Fibroblast of villous mesenchyme (primary cell): ENCODE measurements around the gene C12orf54. TPM values are rescaled to one million over a fixed set of nuclear protein-coding genes. Genes with fewer than 3 reads are reported as not detected.
"Not testable (repeated sequence)": the region's sequence is repeated elsewhere in the genome, so short reads cannot be mapped to it uniquely, and the experiment has no call there.

Source experiments
- DNase-seq: peaks from one replicate; pipeline ENCODE4 v3.0.0-alpha.2; 2010; ENCODE audit warnings: low read depth
- H3K4me3 ChIP-seq: 2 replicates; pipeline ENCODE4 v1.5.1; 2011; ENCODE audit warnings: low read depth, mild to moderate bottlenecking, low read length
- total RNA-seq: library from RNA; depleted of rRNA; stranded (reverse); fragments of >200 nt; gene quantifications from 2 replicates; pipeline ENCODE4 v1.2.3, GENCODE V29; 2012
- TF ChIP-seq, protein P1 (sequence below): IDR thresholded peaks from 2 replicates; pipeline ENCODE4 v1.5.1; 2012; ENCODE audit warnings: low read depth, mild to moderate bottlenecking, low read length; ENCODE audit not compliant: insufficient read depth

The C12orf54 gene
- not detected in 2 replicates for total RNA-seq

DNA sequence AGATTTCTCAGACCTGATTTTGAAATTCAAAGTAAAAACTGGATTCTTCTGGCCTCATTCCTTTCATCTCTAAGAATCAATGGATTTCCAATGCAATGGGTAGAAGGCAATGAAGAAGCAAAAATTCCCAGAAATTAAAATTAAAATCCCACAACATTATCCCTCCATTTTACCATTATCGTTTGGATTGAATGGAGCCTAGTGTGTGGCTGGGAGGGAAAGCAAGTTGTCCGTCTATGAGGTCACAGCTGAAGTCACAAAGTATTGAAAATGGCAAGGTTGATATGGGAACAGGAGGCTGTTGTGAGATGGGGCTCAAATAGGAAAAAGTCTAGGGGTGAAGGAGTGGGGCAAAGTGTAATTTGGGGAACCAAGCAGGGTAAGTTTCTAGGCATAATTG is at the start of gene C12orf54:
TSS of gene C12orf54 (plus strand) at position 301 of the 400 bp plus-strand sequence. CDS start 799 bp downstream, outside the sequence.
- no peak within 1 kb of the TSS for H3K4me3 ChIP-seq
- DNase-seq = no peak
- TF ChIP-seq, protein P1, sequence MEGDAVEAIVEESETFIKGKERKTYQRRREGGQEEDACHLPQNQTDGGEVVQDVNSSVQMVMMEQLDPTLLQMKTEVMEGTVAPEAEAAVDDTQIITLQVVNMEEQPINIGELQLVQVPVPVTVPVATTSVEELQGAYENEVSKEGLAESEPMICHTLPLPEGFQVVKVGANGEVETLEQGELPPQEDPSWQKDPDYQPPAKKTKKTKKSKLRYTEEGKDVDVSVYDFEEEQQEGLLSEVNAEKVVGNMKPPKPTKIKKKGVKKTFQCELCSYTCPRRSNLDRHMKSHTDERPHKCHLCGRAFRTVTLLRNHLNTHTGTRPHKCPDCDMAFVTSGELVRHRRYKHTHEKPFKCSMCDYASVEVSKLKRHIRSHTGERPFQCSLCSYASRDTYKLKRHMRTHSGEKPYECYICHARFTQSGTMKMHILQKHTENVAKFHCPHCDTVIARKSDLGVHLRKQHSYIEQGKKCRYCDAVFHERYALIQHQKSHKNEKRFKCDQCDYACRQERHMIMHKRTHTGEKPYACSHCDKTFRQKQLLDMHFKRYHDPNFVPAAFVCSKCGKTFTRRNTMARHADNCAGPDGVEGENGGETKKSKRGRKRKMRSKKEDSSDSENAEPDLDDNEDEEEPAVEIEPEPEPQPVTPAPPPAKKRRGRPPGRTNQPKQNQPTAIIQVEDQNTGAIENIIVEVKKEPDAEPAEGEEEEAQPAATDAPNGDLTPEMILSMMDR = no peak

DNA sequence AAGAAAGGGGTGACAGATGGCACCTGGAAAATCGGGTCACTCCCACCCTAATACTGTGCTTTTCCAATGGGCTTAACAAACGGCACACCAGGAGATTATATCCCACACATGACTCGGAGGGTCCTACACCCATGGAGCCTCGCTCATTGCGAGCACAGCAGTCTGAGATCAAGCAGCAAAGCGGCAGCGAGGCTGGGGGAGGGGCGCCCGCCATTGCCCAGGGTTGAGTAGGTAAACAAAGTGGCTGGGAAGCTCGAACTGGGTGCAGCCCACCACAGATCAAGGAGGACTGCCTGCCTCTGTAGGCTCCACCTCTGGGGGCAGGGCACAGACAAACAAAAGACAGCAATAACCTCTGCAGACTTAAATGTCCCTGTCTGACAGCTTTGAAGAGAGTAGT is 48.3 kb upstream of the C12orf54 start:
- not testable (repeated sequence) for DNase-seq, H3K4me3 ChIP-seq

DNA sequence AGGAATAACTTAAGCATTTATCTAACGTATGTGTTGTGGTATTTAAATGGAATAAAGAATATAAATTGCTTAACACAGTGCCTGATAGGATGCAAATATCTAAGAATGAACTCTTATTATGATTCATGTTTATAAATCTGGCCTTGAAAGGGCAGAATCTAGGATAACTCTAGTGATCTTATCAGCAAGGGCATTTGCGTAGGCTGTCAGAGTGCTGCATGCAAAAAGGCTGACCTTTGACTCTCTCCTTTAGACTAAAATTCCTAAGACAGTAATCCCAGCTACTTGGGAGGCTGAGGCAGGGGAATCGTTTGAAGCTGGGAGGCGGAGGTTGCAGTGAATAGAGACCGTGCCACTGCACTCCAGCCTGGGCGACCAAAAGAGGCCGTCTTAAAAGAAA is 41.2 kb upstream of the C12orf54 start:
- no peak overlapping the region for H3K4me3 ChIP-seq
- DNase-seq = peak; percentile 89
- TF ChIP-seq, protein P1 = no peak

DNA sequence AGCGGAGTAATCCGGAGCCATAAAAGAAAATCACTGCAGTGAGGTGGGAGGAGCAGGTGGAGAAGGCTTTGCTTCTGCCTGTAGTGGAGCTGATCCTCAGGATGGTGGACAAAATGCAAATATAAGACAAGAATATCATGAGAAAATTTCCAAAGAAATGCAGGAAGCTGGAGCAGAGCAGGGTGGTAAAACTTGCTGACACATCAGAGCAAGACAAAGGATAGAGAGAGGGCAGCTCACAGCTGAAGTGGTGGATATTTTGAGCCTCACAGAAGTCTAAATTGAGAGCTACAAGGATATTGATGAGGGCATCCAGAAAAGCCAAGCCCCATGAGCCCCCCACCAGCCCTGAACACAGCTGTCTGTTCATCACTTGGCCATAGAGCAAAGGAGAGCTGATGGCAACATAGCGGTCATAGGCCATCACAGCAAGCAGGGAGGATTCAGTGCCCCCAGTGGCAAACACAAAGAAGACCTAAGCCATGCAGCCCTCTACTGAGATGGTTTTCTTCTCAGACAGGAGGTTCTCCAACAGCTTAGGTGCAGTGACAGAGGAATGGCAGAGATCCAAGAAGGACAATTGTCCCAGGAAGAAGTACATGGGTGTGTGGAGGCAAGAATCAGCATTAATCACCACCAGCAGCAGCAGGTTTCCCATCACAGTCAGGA is 40.0 kb upstream of the C12orf54 start:
- TF ChIP-seq, protein P1 = no peak
- H3K4me3 ChIP-seq = no peak overlapping the region
- DNase-seq = no peak

DNA sequence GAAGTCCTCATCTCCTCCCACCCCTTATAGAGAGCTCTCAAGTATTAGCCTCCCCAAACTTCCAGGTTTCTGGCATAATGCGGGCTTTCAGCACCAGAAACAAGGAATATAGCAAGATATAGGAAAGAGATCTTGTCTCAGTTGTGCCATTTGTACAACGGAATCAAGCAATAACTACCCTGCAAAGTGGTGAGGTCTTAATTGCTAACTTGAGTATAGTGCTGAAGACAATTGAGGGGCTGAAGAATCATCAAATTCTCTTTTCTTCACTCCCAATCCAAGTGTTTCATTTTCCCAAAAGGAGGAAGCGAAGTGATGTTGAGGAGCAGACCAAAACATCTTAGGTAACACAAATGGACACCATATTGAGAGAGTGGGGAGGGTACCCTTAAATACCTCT is 36.8 kb upstream of the C12orf54 start:
- TF ChIP-seq, protein P1 = no peak
- H3K4me3 ChIP-seq = no peak overlapping the region
- no peak for DNase-seq

DNA sequence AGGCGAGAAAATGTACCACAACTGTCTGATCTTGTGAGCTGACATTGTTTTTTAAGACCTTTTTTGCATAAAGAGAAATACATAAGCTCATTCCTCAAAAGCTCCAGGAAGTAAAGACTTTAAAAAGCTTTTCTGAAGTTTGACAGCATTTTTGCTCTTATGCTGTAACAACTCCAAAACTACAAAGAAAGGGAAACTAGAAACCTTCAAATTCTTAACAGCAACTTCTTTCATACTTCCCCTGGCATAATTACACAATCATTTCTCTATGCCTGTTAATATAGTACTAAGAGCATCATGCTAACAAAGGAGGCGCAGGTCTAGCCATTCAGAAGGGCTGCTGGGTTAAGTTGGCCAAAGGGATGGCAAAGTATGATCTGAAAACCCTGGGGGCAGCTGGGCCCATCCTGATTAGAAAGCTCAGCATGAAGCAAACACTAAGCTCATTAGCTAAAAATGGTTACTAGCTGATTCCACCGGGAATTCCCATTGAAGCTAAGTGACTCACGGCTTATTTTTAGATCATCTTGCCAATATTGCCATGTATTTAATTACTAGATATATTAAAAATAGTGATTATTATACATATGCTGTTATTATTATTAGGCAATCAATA is 36.0 kb upstream of the C12orf54 start:
- TF ChIP-seq, protein P1 = no peak
- no peak for DNase-seq
- H3K4me3 ChIP-seq = no peak overlapping the region

DNA sequence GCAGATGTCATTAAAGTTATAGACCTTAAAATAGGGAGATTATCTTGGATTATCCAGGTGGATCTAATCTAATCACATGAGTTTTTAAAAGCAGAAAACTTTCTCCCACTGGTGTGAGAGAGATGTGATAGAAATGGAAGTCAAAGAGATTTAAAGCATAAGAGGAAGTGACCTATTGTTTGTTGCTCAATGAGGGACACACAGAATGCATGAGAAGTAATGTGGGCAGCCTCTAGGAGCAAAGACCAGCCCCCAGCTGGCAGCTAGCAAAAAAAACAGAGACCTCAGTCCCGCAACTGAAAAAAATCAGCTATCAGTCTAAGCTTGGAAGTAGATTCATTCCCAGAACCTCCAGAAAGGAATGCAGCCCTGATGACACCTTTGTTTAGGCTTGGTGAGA is 34.5 kb upstream of the C12orf54 start:
- DNase-seq = no peak
- H3K4me3 ChIP-seq = no peak overlapping the region
- TF ChIP-seq, protein P1 = no peak
